ENCODE data around the gene FGFR2. TPM values are rescaled to one million over a fixed set of nuclear protein-coding genes. Genes with fewer than 3 reads are reported as not detected.

FGFR2 gene
- total and polyA plus RNA-seq, 9 of the 15 experiments (the other 6 are each of a cell fraction or from before 2014, with no cell fraction given): 0.20 TPM; not detected in 8

DNA sequence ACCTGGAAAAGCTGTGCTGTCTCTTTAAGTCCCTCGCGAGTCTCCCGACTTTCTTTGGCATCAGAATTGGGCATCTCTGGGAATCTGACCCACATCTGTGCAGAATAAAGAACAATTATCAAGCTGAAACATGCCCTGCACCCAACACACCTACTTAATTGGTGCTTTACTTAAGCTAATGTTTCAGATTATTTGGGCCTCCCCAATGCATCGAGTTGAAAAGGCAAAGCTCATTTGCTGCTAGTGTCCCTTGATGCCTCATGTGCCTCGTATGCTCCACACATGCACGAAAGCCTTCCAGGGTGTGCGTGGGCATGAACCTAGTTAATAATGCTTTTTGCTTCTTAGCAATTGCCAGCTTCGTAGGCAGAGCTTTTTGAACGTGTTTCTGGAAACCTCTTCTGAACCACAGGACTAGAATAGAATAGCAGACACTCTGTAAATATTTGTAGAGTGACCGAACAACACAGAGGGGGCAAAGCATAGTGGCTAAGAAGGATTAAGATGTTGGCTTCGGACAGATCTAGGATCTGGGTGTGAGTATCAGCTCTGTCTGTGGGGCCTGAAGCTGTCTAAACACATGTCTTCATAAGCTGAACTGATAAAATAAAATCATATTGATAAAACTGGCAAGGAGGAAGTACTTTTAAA, 26.7 kb upstream of the FGFR2 start (continued):
- TF ChIP-seq PPARD (CRISPR knock-in tag; IDR thresholded peaks at IDR 0.05) (no peak), ZNF175 (CRISPR knock-in tag; IDR thresholded peaks at IDR 0.05; ENCODE audit: low read depth) (no peak)

DNA sequence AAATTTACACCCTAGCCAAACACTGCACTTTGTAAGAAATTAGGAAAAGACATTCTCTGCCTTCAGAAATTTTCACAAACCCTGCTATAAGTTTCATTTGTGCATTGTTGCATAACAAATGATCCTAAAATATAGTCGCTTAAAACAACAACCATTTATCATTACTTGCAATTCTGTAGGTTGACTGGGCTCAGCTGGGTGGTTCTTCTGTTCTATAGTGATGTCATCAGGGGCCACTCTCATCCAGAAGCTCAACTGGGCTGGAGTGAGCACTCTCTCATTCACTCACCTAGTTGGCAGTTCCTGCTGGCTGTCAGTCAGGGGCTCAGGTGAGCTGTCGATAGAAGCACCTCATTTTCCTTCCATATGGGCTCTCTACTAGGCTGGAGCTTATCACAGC, 20.7 kb upstream of the FGFR2 start:
- Histone ChIP-seq H2AFZ (ENCODE audit: low read depth, low read length) (no peak overlapping the region), H3K27ac (ENCODE audit: extremely low read depth, low read depth, low read length) (no peak overlapping the region), H3K4me3 (no peak overlapping the region), H3K27me3 (ENCODE audit: control insufficient read depth in 2 of 2, insufficient read depth in 2 of 2, low read length in 2 of 2) (peaks cover 0 to 8% of the 10 kb centered on the region in 2 experiments; a peak in 2 of 5 replicates), H3K79me2 (ENCODE audit: control insufficient read depth, insufficient read depth, low read length) (no peaks in the 10 kb centered on the region), H3K9ac (ENCODE audit: insufficient read depth in 1 of 2, low read depth in 2 of 2, low read length in 2 of 2) (no peak overlapping the region), H3K9me1 (ENCODE audit: control insufficient read depth, insufficient read depth, low read length) (no peaks in the 10 kb centered on the region), H3K36me3 (ENCODE audit: control insufficient read depth, insufficient read depth, low read length) (no peaks in the 10 kb centered on the region), H3K4me1 (replicated peaks in 1 of 2; ENCODE audit: control insufficient read depth in 2 of 2, insufficient read depth in 2 of 2, low read length in 2 of 2) (no peaks in the 10 kb centered on the region), H4K20me1 (replicated peaks; ENCODE audit: control insufficient read depth, insufficient read depth, low read length) (no peaks in the 10 kb centered on the region), H3K9me3 (replicated peaks; ENCODE audit: control insufficient read depth, insufficient read depth, low read depth, low read length) (no peaks in the 10 kb centered on the region), H3K4me2 (ENCODE audit: insufficient read depth, low read length) (no peak overlapping the region)
- no peak for DNase-seq (ENCODE audit: extremely low read depth in 1 of 4, low spot score in 3 of 4)
- no TSS peak for BruUV-seq (replicated peaks)
- WGBS (ENCODE audit: insufficient coverage, low coverage, missing lambda C conversion rate): 0% methylated on average over 2 of the region's 2 CpGs
- ATAC-seq: no peak
- ChIA-PET CTCF (ENCODE audit: low intra/inter-chr PET ratio) (no interaction called here), POLR2A (no interaction called here)
- FAIRE-seq: no peak
- intact Hi-C loops (cut with micrococcal nuclease): no loop called here
- in situ Hi-C loops (cut with MboI): no loop called here
- TF ChIP-seq DMBX1 (CRISPR knock-in tag; IDR thresholded peaks at IDR 0.05; ENCODE audit: borderline replicate concordance) (no peak), PYGO2 (tag; IDR thresholded peaks at IDR 0.05) (no peak), U2AF1 (optimal IDR thresholded peaks at IDR 0.05; ENCODE audit: low read depth, low read length) (no peak), EP300 (IDR thresholded peaks at IDR 0.05; ENCODE audit: low read length) (no peak), ZNF444 (CRISPR knock-in tag; IDR thresholded peaks at IDR 0.05) (no peak), SETDB1 (IDR thresholded peaks at IDR 0.05; ENCODE audit: low read length) (no peak), MYBL2 (IDR thresholded peaks at IDR 0.05; ENCODE audit: low read depth) (no peak), MYBL2 (CRISPR knock-in tag; IDR thresholded peaks at IDR 0.05; ENCODE audit: borderline replicate concordance) (no peak), RBM14 (IDR thresholded peaks at IDR 0.05; ENCODE audit: borderline replicate concordance, insufficient read depth, low read depth, low read length) (no peak), TEAD2 (tag; IDR thresholded peaks at IDR 0.05) (no peak), BACH1 (tag; IDR thresholded peaks at IDR 0.05) (no peak), HMGXB4 (CRISPR knock-in tag; IDR thresholded peaks at IDR 0.05) (no peak)
- TF ChIP-seq, protein P1, sequence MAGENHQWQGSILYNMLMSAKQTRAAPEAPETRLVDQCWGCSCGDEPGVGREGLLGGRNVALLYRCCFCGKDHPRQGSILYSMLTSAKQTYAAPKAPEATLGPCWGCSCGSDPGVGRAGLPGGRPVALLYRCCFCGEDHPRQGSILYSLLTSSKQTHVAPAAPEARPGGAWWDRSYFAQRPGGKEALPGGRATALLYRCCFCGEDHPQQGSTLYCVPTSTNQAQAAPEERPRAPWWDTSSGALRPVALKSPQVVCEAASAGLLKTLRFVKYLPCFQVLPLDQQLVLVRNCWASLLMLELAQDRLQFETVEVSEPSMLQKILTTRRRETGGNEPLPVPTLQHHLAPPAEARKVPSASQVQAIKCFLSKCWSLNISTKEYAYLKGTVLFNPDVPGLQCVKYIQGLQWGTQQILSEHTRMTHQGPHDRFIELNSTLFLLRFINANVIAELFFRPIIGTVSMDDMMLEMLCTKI (IDR thresholded peaks at IDR 0.05; ENCODE audit: partially characterized antibody): no peak
